PC-9 (cell line): ENCODE measurements around the gene IL36G. TPM values are rescaled to one million over a fixed set of nuclear protein-coding genes. Genes with fewer than 3 reads are reported as not detected.

Experiments used
- BruUV-seq: library from RNA; stranded (reverse); fragments of 400-500 nt; replicated peaks from 2 replicates; lab custom pipeline; 2021; lab: Mats Ljungman, UMichigan
- CTCF ChIA-PET: fragments of 300-600 bp; sonication (Branson Sonifier 250); formaldehyde crosslinking; loops from one replicate; lab custom pipeline; 2022; ENCODE audit warnings: antibody characterized with exemption; lab: Charles Lee
- POLR2A ChIA-PET: fragments of 300-600 bp; sonication (Branson Sonifier 250); formaldehyde crosslinking; loops from one replicate; lab custom pipeline; 2022; ENCODE audit warnings: antibody characterized with exemption; ENCODE audit not compliant: unreplicated experiment; lab: Charles Lee
- DNase-seq, 2 experiments: peaks; one replicate each; pipeline versions ENCODE4 v3.0.0 to v3.0.0-alpha.2; 2015 to 2022; ENCODE audit warnings: mixed read lengths in 1 of 2
- H2AFZ ChIP-seq: fragments of 200-600 bp; sonication (generic); 2 replicates; pipeline ENCODE4 v1.8.1; 2017; ENCODE audit warnings: antibody characterized with exemption
- H3F3A ChIP-seq: fragments of 200-600 bp; sonication (generic); 2 replicates; pipeline ENCODE4 v1.8.1; 2017; ENCODE audit warnings: antibody characterized with exemption, mild to moderate bottlenecking, low read depth; ENCODE audit not compliant: insufficient read depth
- H3K27ac ChIP-seq: fragments of 200-600 bp; sonication (generic); 2 replicates; pipeline ENCODE4 v1.6.1; 2016; ENCODE audit warnings: mixed run types
- H3K27me3 ChIP-seq: fragments of 200-600 bp; sonication (generic); 2 replicates; pipeline ENCODE4 v1.6.1; 2016; ENCODE audit warnings: low read depth, mixed run types; ENCODE audit not compliant: insufficient read depth
- H3K36me3 ChIP-seq: fragments of 200-600 bp; sonication (generic); 2 replicates; pipeline ENCODE4 v1.6.1; 2016; ENCODE audit warnings: low read depth, mixed run types
- H3K4me1 ChIP-seq: fragments of 200-600 bp; sonication (generic); replicated peaks from 2 replicates; pipeline ENCODE4 v1.6.1; 2016; ENCODE audit warnings: mixed run types; ENCODE audit not compliant: insufficient read depth
- H3K4me2 ChIP-seq: fragments of 200-600 bp; sonication (generic); 2 replicates; pipeline ENCODE4 v1.6.1; 2017; ENCODE audit warnings: mixed run types
- H3K4me3 ChIP-seq: fragments of 200-600 bp; sonication (generic); 2 replicates; pipeline ENCODE4 v1.6.1; 2016; ENCODE audit warnings: mixed run types
- H3K79me2 ChIP-seq: fragments of 200-600 bp; sonication (generic); 2 replicates; pipeline ENCODE4 v1.6.1; 2017; ENCODE audit warnings: low read depth, mixed run types
- H3K9me2 ChIP-seq: fragments of 200-600 bp; sonication (generic); 2 replicates; pipeline ENCODE4 v1.8.1; 2017; ENCODE audit warnings: mild to moderate bottlenecking; ENCODE audit not compliant: insufficient read depth
- H3K9me3 ChIP-seq: fragments of 200-600 bp; sonication (generic); 2 replicates; pipeline ENCODE4 v1.8.1; 2016; ENCODE audit warnings: low read depth; ENCODE audit not compliant: insufficient read depth
- H4K20me1 ChIP-seq: fragments of 200-600 bp; sonication (generic); 2 replicates; pipeline ENCODE4 v1.8.1; 2017; ENCODE audit not compliant: insufficient read depth
- EZH2 ChIP-seq: fragments of 200-600 bp; sonication (generic); IDR thresholded peaks from 2 replicates; pipeline ENCODE4 v1.8.0; 2017; ENCODE audit warnings: antibody characterized with exemption, low read depth
- intact Hi-C: fragments of 100-400 bp; cut with micrococcal nuclease; formaldehyde crosslinking; loops from one replicate; pipeline ENCODE4 v1.10.0; 2022; ENCODE audit not compliant: unreplicated experiment
- total RNA-seq: library from RNA; stranded (reverse); gene quantifications from 2 replicates; pipeline ENCODE4 v1.2.3, GENCODE V29; 2021
- TF ChIP-seq, protein P1 (sequence below): fragments of 200-600 bp; sonication (generic); conservative IDR thresholded peaks from 2 replicates; pipeline ENCODE4 v1.6.1; 2017; ENCODE audit warnings: mixed run types, antibody characterized with exemption, mild to moderate bottlenecking, moderate library complexity

IL36G gene
- total RNA-seq, 1 experiment from 2014 or later: not detected

DNA sequence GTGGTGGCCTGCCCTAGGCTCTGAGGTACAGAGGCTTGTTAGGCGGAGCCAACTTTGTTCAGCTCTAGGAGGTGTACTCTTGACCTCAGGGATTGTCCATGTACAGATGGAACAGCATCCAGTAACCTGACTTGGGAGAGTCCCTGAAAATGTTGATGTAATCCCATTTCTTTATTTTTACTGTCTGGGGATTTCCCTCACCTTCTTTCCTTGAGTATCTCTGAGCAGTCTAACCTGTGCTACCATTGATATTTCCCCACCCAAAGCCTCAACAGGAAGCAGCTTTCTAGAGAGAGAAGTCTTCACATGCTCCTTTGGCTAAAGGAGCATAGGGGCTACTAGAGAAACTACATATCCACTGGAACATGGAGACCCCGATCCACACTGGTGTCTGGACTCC lies 37.8 kb downstream of the IL36G start:
- no peak overlapping the region for H3K27ac ChIP-seq
- no peak overlapping the region for H2AFZ ChIP-seq
- BruUV-seq: no TSS peak
- ChIA-PET POLR2A (no interaction called here), CTCF (no interaction called here)
- TF ChIP-seq EZH2: no peak
- TF ChIP-seq, protein P1, sequence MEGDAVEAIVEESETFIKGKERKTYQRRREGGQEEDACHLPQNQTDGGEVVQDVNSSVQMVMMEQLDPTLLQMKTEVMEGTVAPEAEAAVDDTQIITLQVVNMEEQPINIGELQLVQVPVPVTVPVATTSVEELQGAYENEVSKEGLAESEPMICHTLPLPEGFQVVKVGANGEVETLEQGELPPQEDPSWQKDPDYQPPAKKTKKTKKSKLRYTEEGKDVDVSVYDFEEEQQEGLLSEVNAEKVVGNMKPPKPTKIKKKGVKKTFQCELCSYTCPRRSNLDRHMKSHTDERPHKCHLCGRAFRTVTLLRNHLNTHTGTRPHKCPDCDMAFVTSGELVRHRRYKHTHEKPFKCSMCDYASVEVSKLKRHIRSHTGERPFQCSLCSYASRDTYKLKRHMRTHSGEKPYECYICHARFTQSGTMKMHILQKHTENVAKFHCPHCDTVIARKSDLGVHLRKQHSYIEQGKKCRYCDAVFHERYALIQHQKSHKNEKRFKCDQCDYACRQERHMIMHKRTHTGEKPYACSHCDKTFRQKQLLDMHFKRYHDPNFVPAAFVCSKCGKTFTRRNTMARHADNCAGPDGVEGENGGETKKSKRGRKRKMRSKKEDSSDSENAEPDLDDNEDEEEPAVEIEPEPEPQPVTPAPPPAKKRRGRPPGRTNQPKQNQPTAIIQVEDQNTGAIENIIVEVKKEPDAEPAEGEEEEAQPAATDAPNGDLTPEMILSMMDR: no peak
- H3K36me3 ChIP-seq: peaks cover 2% of the 10 kb centered on the region; the same call in 1 of the 2 replicates
- peaks cover 10% of the 10 kb centered on the region; the same call in 1 of the 2 replicates for H3K9me3 ChIP-seq
- no peaks in the 10 kb centered on the region for H3K27me3 ChIP-seq
- H3K4me3 ChIP-seq: no peak overlapping the region
- H3K9me2 ChIP-seq: no peaks in the 10 kb centered on the region
- peaks cover 13% of the 10 kb centered on the region for H3K4me1 ChIP-seq
- intact Hi-C loops: no loop called here
- no peak overlapping the region for H3K4me2 ChIP-seq
- H3K79me2 ChIP-seq: no peaks in the 10 kb centered on the region
- no peak for DNase-seq
- H4K20me1 ChIP-seq: no peaks in the 10 kb centered on the region
- H3F3A ChIP-seq: peaks cover 16% of the 10 kb centered on the region

DNA sequence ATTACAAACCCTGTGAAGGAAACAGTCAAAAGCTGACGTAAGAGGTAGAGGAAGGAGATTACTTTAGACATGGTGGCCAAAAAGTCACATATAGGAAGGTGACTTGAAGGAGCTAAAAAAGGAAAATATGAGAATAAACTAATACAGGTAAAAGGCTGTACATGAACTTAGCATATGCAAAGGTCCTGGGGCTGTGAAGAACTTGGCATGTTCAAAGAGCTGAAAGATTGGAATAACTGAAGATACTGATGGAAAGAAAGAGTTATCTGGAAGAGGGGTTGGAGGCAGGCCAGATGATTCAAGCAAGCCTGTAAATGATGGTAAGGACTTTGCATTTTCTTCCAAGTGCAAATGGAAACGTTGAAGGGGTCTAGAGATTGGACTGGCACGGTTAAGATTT lies 40.7 kb downstream of the IL36G start:
- H2AFZ ChIP-seq: no peak overlapping the region
- BruUV-seq: no TSS peak
- H3K9me3 ChIP-seq: no peaks in the 10 kb centered on the region; the same call in 1 of the 2 replicates
- no peaks in the 10 kb centered on the region for H3K9me2 ChIP-seq
- intact Hi-C loops: no loop called here
- CTCF ChIA-PET: no interaction called here
- no peaks in the 10 kb centered on the region for H3K36me3 ChIP-seq
- no peak for TF ChIP-seq EZH2
- TF ChIP-seq, protein P1: no peak
- H3K27me3 ChIP-seq: no peaks in the 10 kb centered on the region
- POLR2A ChIA-PET: no interaction called here
- H3K27ac ChIP-seq: no peak overlapping the region
- H3F3A ChIP-seq: peaks cover under 1% of the 10 kb centered on the region; the same call in 1 of the 2 replicates
- no peak overlapping the region for H3K4me3 ChIP-seq
- H4K20me1 ChIP-seq: no peaks in the 10 kb centered on the region
- H3K4me1 ChIP-seq: no peaks in the 10 kb centered on the region
- H3K4me2 ChIP-seq: no peak overlapping the region
- no peaks in the 10 kb centered on the region for H3K79me2 ChIP-seq
- DNase-seq: no peak

DNA sequence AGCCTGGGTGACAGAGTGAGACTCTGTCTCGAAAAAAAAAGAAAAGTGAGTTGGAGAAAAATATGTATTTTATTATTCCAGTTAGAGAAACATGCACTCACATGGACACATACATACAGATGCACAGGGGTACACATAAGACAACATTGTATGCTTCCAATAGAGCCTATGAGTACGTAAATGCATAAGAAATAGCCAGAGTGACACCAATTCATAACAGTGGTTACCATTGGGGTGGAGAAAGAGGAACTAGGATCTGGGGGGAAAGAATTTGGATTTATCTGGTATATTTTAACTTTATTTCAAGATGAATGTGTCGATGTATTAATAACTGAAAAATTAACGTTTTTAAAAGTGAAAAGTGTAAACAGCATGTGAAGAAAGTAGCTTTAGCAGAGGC lies 43.5 kb downstream of the IL36G start:
- POLR2A ChIA-PET: no interaction called here
- Histone ChIP-seq H4K20me1 (no peaks in the 10 kb centered on the region), H3K27ac (no peak overlapping the region), H3K36me3 (no peaks in the 10 kb centered on the region), H2AFZ (no peak overlapping the region), H3K4me2 (no peak overlapping the region), H3F3A (no peaks in the 10 kb centered on the region), H3K27me3 (no peaks in the 10 kb centered on the region), H3K9me3 (no peaks in the 10 kb centered on the region; the same call in 1 of the 2 replicates), H3K9me2 (no peaks in the 10 kb centered on the region), H3K4me1 (no peaks in the 10 kb centered on the region), H3K4me3 (no peak overlapping the region), H3K79me2 (no peaks in the 10 kb centered on the region)
- TF ChIP-seq, protein P1: no peak
- TF ChIP-seq EZH2: no peak
- intact Hi-C loops: no loop called here
- DNase-seq: no peak
- CTCF ChIA-PET: no interaction called here
- BruUV-seq: no TSS peak
